ENCODE data around the gene FDX2. TPM values are rescaled to one million over a fixed set of nuclear protein-coding genes. Genes with fewer than 3 reads are reported as not detected.

Gene FDX2
- total RNA-seq, 1 experiment from 2014 or later = 18.9 TPM

GRCh38 chr19:10295847-10296591 is 19.8 kb downstream of the FDX2 start:
- H3K27ac Mint-ChIP-seq (ENCODE audit: unreplicated experiment) = no peak overlapping the region
- no peaks in the 10 kb centered on the region for H3K4me1 Mint-ChIP-seq (ENCODE audit: low read depth, unreplicated experiment)
- intact Hi-C loops (cut with micrococcal nuclease; ENCODE audit: unreplicated experiment) = no loop called here
- peaks cover 26% of the 10 kb centered on the region for H3K36me3 Mint-ChIP-seq (ENCODE audit: insufficient read depth, unreplicated experiment)
- no peak for TF ChIP-seq CTCF (IDR thresholded peaks at IDR 0.05; ENCODE audit: unreplicated experiment)
- no peaks in the 10 kb centered on the region for H3K9me3 Mint-ChIP-seq (ENCODE audit: low read depth, unreplicated experiment)
- no peak for DNase-seq
- no TSS peak for BruUV-seq (replicated peaks)
- peaks cover 16% of the 10 kb centered on the region for H3K27me3 Mint-ChIP-seq (ENCODE audit: unreplicated experiment)
- CTCF ChIA-PET = interaction anchor here (0.7 kb wide), 1 partner anchor 25 kb away, joined by 5 read pairs; the partner anchor contains the start of gene ICAM1
- peak overlapping the region; percentile 62 for H3K4me3 Mint-ChIP-seq (ENCODE audit: low read depth, unreplicated experiment)

- Mint-ChIP-seq H3K36me3 (ENCODE audit: insufficient read depth, unreplicated experiment) (peaks cover 28% of the 10 kb centered on the region), H3K4me1 (ENCODE audit: low read depth, unreplicated experiment) (peaks cover 4% of the 10 kb centered on the region), H3K27me3 (ENCODE audit: unreplicated experiment) (peaks cover 22% of the 10 kb centered on the region), H3K9me3 (ENCODE audit: low read depth, unreplicated experiment) (no peaks in the 10 kb centered on the region), H3K4me3 (ENCODE audit: low read depth, unreplicated experiment) (peak overlapping the region; percentile 62), H3K27ac (ENCODE audit: unreplicated experiment) (no peak overlapping the region)
- TF ChIP-seq CTCF (IDR thresholded peaks at IDR 0.05; ENCODE audit: unreplicated experiment) = no peak
- intact Hi-C loops (cut with micrococcal nuclease; ENCODE audit: unreplicated experiment) = no loop called here
- CTCF ChIA-PET = interaction anchor here (0.7 kb wide), 1 partner anchor 25 kb away, joined by 5 read pairs; the partner anchor contains the start of gene ICAM1
- DNase-seq = peak; percentile 49
- no TSS peak for BruUV-seq (replicated peaks)
Measured at GRCh38 chr19:10295305-10295846, 20.4 kb downstream of the FDX2 start.

GRCh38 chr19:10294368-10294697 is 21.5 kb downstream of the FDX2 start:
- Mint-ChIP-seq H3K4me1 (ENCODE audit: low read depth, unreplicated experiment) (peaks cover 8% of the 10 kb centered on the region), H3K27ac (ENCODE audit: unreplicated experiment) (no peak overlapping the region), H3K36me3 (ENCODE audit: insufficient read depth, unreplicated experiment) (peaks cover 33% of the 10 kb centered on the region), H3K4me3 (ENCODE audit: low read depth, unreplicated experiment) (no peak overlapping the region), H3K9me3 (ENCODE audit: low read depth, unreplicated experiment) (no peaks in the 10 kb centered on the region), H3K27me3 (ENCODE audit: unreplicated experiment) (peaks cover 30% of the 10 kb centered on the region)
- CTCF ChIA-PET = no interaction called here
- TF ChIP-seq CTCF (IDR thresholded peaks at IDR 0.05; ENCODE audit: unreplicated experiment) = no peak
- BruUV-seq (replicated peaks) = no TSS peak
- intact Hi-C loops (cut with micrococcal nuclease; ENCODE audit: unreplicated experiment) = no loop called here
- DNase-seq = no peak

GRCh38 chr19:10293637-10294367 is 22.0 kb downstream of the FDX2 start:
- H3K4me3 Mint-ChIP-seq (ENCODE audit: low read depth, unreplicated experiment) = no peak overlapping the region
- peaks cover 30% of the 10 kb centered on the region for H3K27me3 Mint-ChIP-seq (ENCODE audit: unreplicated experiment)
- H3K27ac Mint-ChIP-seq (ENCODE audit: unreplicated experiment) = no peak overlapping the region
- no peaks in the 10 kb centered on the region for H3K9me3 Mint-ChIP-seq (ENCODE audit: low read depth, unreplicated experiment)
- H3K4me1 Mint-ChIP-seq (ENCODE audit: low read depth, unreplicated experiment) = peaks cover 10% of the 10 kb centered on the region
- intact Hi-C loops (cut with micrococcal nuclease; ENCODE audit: unreplicated experiment) = no loop called here
- no TSS peak for BruUV-seq (replicated peaks)
- DNase-seq = no peak
- H3K36me3 Mint-ChIP-seq (ENCODE audit: insufficient read depth, unreplicated experiment) = peaks cover 38% of the 10 kb centered on the region
- CTCF ChIA-PET = no interaction called here
- TF ChIP-seq CTCF (IDR thresholded peaks at IDR 0.05; ENCODE audit: unreplicated experiment) = no peak

Measured in Calu3 (cell line).